Measurements from ENCODE around the gene TMX1.

DNA sequence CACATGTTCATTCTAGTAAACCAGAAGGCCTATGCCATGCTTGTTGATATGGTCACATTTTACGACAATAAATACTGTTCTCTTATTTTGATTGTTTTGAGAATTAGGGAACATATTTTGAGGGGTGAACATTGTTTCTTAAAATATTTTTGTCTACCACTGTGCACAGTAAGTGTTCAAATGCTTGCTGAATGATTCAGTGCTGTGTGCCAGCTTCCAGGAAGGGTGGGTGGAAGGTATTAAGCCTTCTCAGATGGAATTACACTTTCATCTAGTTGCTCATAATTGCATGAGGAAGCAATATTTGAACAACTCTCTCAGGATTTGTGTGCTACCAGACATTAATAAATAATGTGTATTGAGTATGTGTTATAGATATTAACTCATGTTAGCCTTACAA is 15.5 kb upstream of the TMX1 start:
- TF ChIP-seq CTCF (IDR thresholded peaks at IDR 0.05) (no peak), POLR2AphosphoS5 (IDR thresholded peaks at IDR 0.05) (no peak), POLR2A (IDR thresholded peaks at IDR 0.05) (no peak), EP300 (IDR thresholded peaks at IDR 0.05) (no peak)
